Measurements from ENCODE around the gene CSN2.
"Not testable (repeated sequence)": the region's sequence is repeated elsewhere in the genome, so short reads cannot be mapped to it uniquely, and the experiment has no call there.

Gene CSN2

GRCh38 chr4:69977582-69977981 is 12.1 kb upstream of the CSN2 start:
- Histone ChIP-seq H3K27me3 (ENCODE audit: control insufficient read depth in 2 of 2, insufficient read depth in 2 of 2, low read length in 2 of 2) (no peaks in the 10 kb centered on the region), H3K9me3 (ENCODE audit: control insufficient read depth in 2 of 2, low read length in 2 of 2) (no peaks in the 10 kb centered on the region), H3K9ac (ENCODE audit: low read depth in 1 of 2, low read length in 2 of 2) (no peak overlapping the region), H3K27ac (ENCODE audit: low read depth in 2 of 2, low read length in 2 of 2) (no peak overlapping the region), H3K36me3 (ENCODE audit: control insufficient read depth in 2 of 2, insufficient read depth in 2 of 2, low read length in 2 of 2) (no peaks in the 10 kb centered on the region), H3K4me3 (ENCODE audit: low read length in 2 of 2) (no peak overlapping the region), H3K4me1 (ENCODE audit: control insufficient read depth in 2 of 2, insufficient read depth in 2 of 2, low read length in 2 of 2) (no peaks in the 10 kb centered on the region)

- Histone ChIP-seq H3K4me3 (ENCODE audit: low read length in 2 of 2) (no peak overlapping the region), H3K27me3 (ENCODE audit: control insufficient read depth in 2 of 2, insufficient read depth in 2 of 2, low read length in 2 of 2) (no peaks in the 10 kb centered on the region)
These were observed 9.1 kb upstream of the CSN2 start for GRCh38 chr4:69974631-69975030.

GRCh38 chr4:69970071-69970470 is 4.5 kb upstream of the CSN2 start:
- Histone ChIP-seq H3K9me3 (ENCODE audit: control insufficient read depth in 2 of 2, low read length in 2 of 2) (no peaks in the 10 kb centered on the region), H3K9ac (ENCODE audit: low read depth in 1 of 2, low read length in 2 of 2) (no peak overlapping the region), H3K27me3 (ENCODE audit: control insufficient read depth in 2 of 2, insufficient read depth in 2 of 2, low read length in 2 of 2) (no peaks in the 10 kb centered on the region), H3K4me3 (ENCODE audit: low read length in 2 of 2) (no peak overlapping the region), H3K36me3 (ENCODE audit: control insufficient read depth in 2 of 2, insufficient read depth in 2 of 2, low read length in 2 of 2) (no peaks in the 10 kb centered on the region), H3K4me1 (ENCODE audit: control insufficient read depth in 2 of 2, insufficient read depth in 2 of 2, low read length in 2 of 2) (no peaks in the 10 kb centered on the region), H3K27ac (ENCODE audit: low read depth in 2 of 2, low read length in 2 of 2) (no peak overlapping the region)

More at GRCh38 chr4:69974631-69975030, 9.1 kb upstream of the CSN2 start:
- H3K4me1 ChIP-seq (ENCODE audit: control insufficient read depth in 2 of 2, insufficient read depth in 2 of 2, low read length in 2 of 2), result no peaks in the 10 kb centered on the region
- H3K9ac ChIP-seq (ENCODE audit: low read depth in 1 of 2, low read length in 2 of 2), result no peak overlapping the region
- no peak overlapping the region for H3K27ac ChIP-seq (ENCODE audit: low read depth in 2 of 2, low read length in 2 of 2)
- no peaks in the 10 kb centered on the region for H3K36me3 ChIP-seq (ENCODE audit: control insufficient read depth in 2 of 2, insufficient read depth in 2 of 2, low read length in 2 of 2)
- no peaks in the 10 kb centered on the region for H3K9me3 ChIP-seq (ENCODE audit: control insufficient read depth in 2 of 2, low read length in 2 of 2)

GRCh38 chr4:69957209-69957608 is 8.3 kb downstream of the CSN2 start:
- Histone ChIP-seq H3K27me3 (ENCODE audit: control insufficient read depth in 2 of 2, insufficient read depth in 2 of 2, low read length in 2 of 2) (no peaks in the 10 kb centered on the region), H3K9ac (ENCODE audit: low read depth in 1 of 2, low read length in 2 of 2) (no peak overlapping the region), H3K4me1 (ENCODE audit: control insufficient read depth in 2 of 2, insufficient read depth in 2 of 2, low read length in 2 of 2) (no peaks in the 10 kb centered on the region), H3K27ac (ENCODE audit: low read depth in 2 of 2, low read length in 2 of 2) (no peak overlapping the region), H3K4me3 (ENCODE audit: low read length in 2 of 2) (no peak overlapping the region), H3K9me3 (ENCODE audit: control insufficient read depth in 2 of 2, low read length in 2 of 2) (no peaks in the 10 kb centered on the region), H3K36me3 (ENCODE audit: control insufficient read depth in 2 of 2, insufficient read depth in 2 of 2, low read length in 2 of 2) (no peaks in the 10 kb centered on the region)

GRCh38 chr4:69951602-69952001 is 13.9 kb downstream of the CSN2 start:
- Histone ChIP-seq H3K4me1 (ENCODE audit: control insufficient read depth in 2 of 2, insufficient read depth in 2 of 2, low read length in 2 of 2) (no peaks in the 10 kb centered on the region), H3K36me3 (ENCODE audit: control insufficient read depth in 2 of 2, insufficient read depth in 2 of 2, low read length in 2 of 2) (no peaks in the 10 kb centered on the region), H3K4me3 (ENCODE audit: low read length in 2 of 2) (no peak overlapping the region), H3K27me3 (ENCODE audit: control insufficient read depth in 2 of 2, insufficient read depth in 2 of 2, low read length in 2 of 2) (no peaks in the 10 kb centered on the region), H3K27ac (ENCODE audit: low read depth in 2 of 2, low read length in 2 of 2) (no peak overlapping the region), H3K9ac (ENCODE audit: low read depth in 1 of 2, low read length in 2 of 2) (no peak overlapping the region), H3K9me3 (ENCODE audit: control insufficient read depth in 2 of 2, low read length in 2 of 2) (no peaks in the 10 kb centered on the region)

- Histone ChIP-seq H3K9me3 (ENCODE audit: control insufficient read depth in 2 of 2, low read length in 2 of 2) (no peaks in the 10 kb centered on the region), H3K4me1 (ENCODE audit: control insufficient read depth in 2 of 2, insufficient read depth in 2 of 2, low read length in 2 of 2) (no peaks in the 10 kb centered on the region), H3K36me3 (ENCODE audit: control insufficient read depth in 2 of 2, insufficient read depth in 2 of 2, low read length in 2 of 2) (no peaks in the 10 kb centered on the region), H3K27me3 (ENCODE audit: control insufficient read depth in 2 of 2, insufficient read depth in 2 of 2, low read length in 2 of 2) (no peaks in the 10 kb centered on the region), H3K4me3 (ENCODE audit: low read length in 2 of 2) (no peak overlapping the region), H3K27ac (ENCODE audit: low read depth in 2 of 2, low read length in 2 of 2) (no peak overlapping the region), H3K9ac (ENCODE audit: low read depth in 1 of 2, low read length in 2 of 2) (no peak overlapping the region)
These were observed 29.0 kb downstream of the CSN2 start for GRCh38 chr4:69936566-69936965.

GRCh38 chr4:69934150-69934549 is 31.4 kb downstream of the CSN2 start:
- Histone ChIP-seq H3K27me3 (ENCODE audit: control insufficient read depth in 2 of 2, insufficient read depth in 2 of 2, low read length in 2 of 2) (no peaks in the 10 kb centered on the region), H3K36me3 (ENCODE audit: control insufficient read depth in 2 of 2, insufficient read depth in 2 of 2, low read length in 2 of 2) (no peaks in the 10 kb centered on the region), H3K27ac (ENCODE audit: low read depth in 2 of 2, low read length in 2 of 2) (no peak overlapping the region), H3K4me1 (ENCODE audit: control insufficient read depth in 2 of 2, insufficient read depth in 2 of 2, low read length in 2 of 2) (no peaks in the 10 kb centered on the region), H3K4me3 (ENCODE audit: low read length in 2 of 2) (no peak overlapping the region), H3K9me3 (ENCODE audit: control insufficient read depth in 2 of 2, low read length in 2 of 2) (no peaks in the 10 kb centered on the region), H3K9ac (ENCODE audit: low read depth in 1 of 2, low read length in 2 of 2) (no peak overlapping the region)

GRCh38 chr4:69930768-69931167 is 34.8 kb downstream of the CSN2 start, which contains the start of gene CSN1S1:
CSN1S1 (plus strand) TSS chr4:69931068; CDS start chr4:69932556, 1,488 bp downstream.
- H3K27me3 ChIP-seq (ENCODE audit: control insufficient read depth in 2 of 2, insufficient read depth in 2 of 2, low read length in 2 of 2), result no peaks in the 10 kb centered on the region
- no peaks in the 10 kb centered on the region for H3K36me3 ChIP-seq (ENCODE audit: control insufficient read depth in 2 of 2, insufficient read depth in 2 of 2, low read length in 2 of 2)
- H3K9ac ChIP-seq (ENCODE audit: low read depth in 1 of 2, low read length in 2 of 2), result no peak within 1 kb of the TSS
- no peak within 1 kb of the TSS for H3K4me3 ChIP-seq (ENCODE audit: low read length in 2 of 2)
- no peak within 1 kb of the TSS for H3K27ac ChIP-seq (ENCODE audit: low read depth in 2 of 2, low read length in 2 of 2)
- no peaks in the 10 kb centered on the region for H3K4me1 ChIP-seq (ENCODE audit: control insufficient read depth in 2 of 2, insufficient read depth in 2 of 2, low read length in 2 of 2)
- no peaks in the 10 kb centered on the region for H3K9me3 ChIP-seq (ENCODE audit: control insufficient read depth in 2 of 2, low read length in 2 of 2)

- not testable (repeated sequence) for H3K9ac ChIP-seq (ENCODE audit: low read depth in 1 of 2, low read length in 2 of 2); H3K27me3 ChIP-seq (ENCODE audit: control insufficient read depth in 2 of 2, insufficient read depth in 2 of 2, low read length in 2 of 2); H3K4me1 ChIP-seq (ENCODE audit: control insufficient read depth in 2 of 2, insufficient read depth in 2 of 2, low read length in 2 of 2); H3K36me3 ChIP-seq (ENCODE audit: control insufficient read depth in 2 of 2, insufficient read depth in 2 of 2, low read length in 2 of 2); H3K9me3 ChIP-seq (ENCODE audit: control insufficient read depth in 2 of 2, low read length in 2 of 2); H3K27ac ChIP-seq (ENCODE audit: low read depth in 2 of 2, low read length in 2 of 2); H3K4me3 ChIP-seq (ENCODE audit: low read length in 2 of 2)
These were observed 41.6 kb downstream of the CSN2 start for GRCh38 chr4:69923782-69924410.

GRCh38 chr4:69920874-69921273 is 44.7 kb downstream of the CSN2 start:
- H3K9me3 ChIP-seq (ENCODE audit: control insufficient read depth in 2 of 2, low read length in 2 of 2), result no peaks in the 10 kb centered on the region
- no peak overlapping the region for H3K4me3 ChIP-seq (ENCODE audit: low read length in 2 of 2)
- no peaks in the 10 kb centered on the region for H3K36me3 ChIP-seq (ENCODE audit: control insufficient read depth in 2 of 2, insufficient read depth in 2 of 2, low read length in 2 of 2)
- H3K27me3 ChIP-seq (ENCODE audit: control insufficient read depth in 2 of 2, insufficient read depth in 2 of 2, low read length in 2 of 2), result peaks cover 0 to 2% of the 10 kb centered on the region in 2 donors
- H3K9ac ChIP-seq (ENCODE audit: low read depth in 1 of 2, low read length in 2 of 2), result no peak overlapping the region
- no peaks in the 10 kb centered on the region for H3K4me1 ChIP-seq (ENCODE audit: control insufficient read depth in 2 of 2, insufficient read depth in 2 of 2, low read length in 2 of 2)
- H3K27ac ChIP-seq (ENCODE audit: low read depth in 2 of 2, low read length in 2 of 2), result no peak overlapping the region
